UCSD-AML1 (cell line): ENCODE results near the gene PAPLN.

Experiments used
- DNase-seq: peaks from one replicate; lab custom pipeline; 2025; ENCODE audit not compliant: unreplicated experiment; lab: John Stamatoyannopoulos, UW

The PAPLN gene

DNA sequence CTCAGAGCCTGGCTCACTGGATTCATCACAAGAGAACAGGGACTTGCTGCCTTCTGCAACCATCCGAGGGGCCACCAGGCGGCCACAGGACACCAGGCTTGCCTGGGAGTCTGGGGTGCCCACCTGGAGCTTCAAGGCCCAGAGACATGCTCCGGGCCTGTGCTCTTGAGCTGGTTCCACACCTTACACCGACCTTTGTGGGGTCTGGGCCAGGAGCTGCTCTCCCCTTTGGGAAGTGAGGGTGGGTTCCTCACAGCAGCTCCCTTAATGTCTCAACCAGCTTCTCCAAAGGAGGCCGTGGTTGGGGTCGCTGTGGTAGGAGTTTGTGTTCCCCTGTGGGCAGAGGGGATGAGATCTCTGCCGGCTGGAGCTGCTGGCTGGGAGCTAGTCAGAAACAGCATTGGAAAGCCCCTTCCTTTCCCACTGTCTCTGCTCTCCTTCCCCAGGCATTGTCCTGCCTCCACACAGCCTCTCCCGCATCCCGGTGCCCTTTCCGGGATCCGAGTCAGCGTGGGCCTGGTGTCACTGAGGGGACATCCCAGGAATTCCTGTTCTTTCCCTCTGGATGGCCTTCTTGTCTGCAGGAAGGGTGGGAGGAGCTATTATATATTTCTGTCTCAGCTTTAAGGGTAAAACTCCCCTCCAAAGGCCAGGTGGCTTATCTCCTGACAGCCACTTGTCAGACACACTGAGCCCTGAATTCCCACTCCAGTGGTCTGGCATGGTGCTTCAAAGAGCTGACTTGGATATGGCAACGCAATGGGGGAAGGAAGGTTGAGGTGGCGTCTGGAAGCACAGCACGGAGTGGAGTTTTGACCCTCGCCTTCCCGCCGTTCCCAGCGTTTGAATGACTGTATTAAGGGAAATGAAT is 5.1 kb upstream of the PAPLN start:
- DNase-seq = peak; percentile 43

DNA sequence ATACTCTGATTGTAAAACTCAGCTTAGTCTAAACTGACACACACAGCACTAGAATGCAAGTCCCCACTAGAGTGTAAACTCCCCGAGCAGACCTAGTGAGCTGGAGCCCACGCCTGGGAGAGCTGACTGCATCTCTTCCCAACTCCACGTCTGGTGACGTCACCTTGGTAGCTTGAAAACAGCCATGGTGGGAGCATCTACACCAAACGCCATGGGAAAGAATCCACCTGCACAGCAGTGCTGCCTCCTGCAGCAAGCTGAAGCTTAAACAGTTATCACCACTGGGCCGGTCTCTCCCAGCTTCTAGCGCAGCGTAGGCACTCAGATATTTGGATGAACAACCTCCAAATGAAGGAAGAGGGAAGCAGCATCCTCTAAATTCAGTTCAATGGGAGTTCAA is 4.3 kb upstream of the PAPLN start:
- no peak for DNase-seq

DNA sequence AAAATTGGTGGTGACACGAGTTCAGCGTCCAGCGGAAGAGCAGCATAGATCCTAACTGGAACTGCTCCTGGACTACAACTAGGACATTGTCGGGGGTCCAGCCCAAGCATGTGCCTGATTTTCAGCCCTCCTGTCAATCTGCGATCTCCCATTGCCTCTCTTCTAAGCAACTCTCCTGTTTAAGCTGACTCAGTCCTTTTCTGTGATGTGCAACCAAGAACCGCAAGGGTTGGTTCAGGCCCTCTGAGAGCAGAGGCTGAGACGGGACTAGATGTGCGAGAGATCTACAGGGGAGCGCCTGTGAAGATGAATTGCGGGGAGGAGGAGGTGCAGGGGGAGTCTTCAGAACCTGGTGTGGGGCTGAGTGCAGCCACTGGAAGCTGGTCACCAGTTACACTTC is 3.7 kb upstream of the PAPLN start:
- no peak for DNase-seq

GRCh38 chr14:73234029-73234428 is 3.3 kb upstream of the PAPLN start:
- no peak for DNase-seq

GRCh38 chr14:73234586-73235394 is 2.5 kb upstream of the PAPLN start:
- no peak for DNase-seq

DNA sequence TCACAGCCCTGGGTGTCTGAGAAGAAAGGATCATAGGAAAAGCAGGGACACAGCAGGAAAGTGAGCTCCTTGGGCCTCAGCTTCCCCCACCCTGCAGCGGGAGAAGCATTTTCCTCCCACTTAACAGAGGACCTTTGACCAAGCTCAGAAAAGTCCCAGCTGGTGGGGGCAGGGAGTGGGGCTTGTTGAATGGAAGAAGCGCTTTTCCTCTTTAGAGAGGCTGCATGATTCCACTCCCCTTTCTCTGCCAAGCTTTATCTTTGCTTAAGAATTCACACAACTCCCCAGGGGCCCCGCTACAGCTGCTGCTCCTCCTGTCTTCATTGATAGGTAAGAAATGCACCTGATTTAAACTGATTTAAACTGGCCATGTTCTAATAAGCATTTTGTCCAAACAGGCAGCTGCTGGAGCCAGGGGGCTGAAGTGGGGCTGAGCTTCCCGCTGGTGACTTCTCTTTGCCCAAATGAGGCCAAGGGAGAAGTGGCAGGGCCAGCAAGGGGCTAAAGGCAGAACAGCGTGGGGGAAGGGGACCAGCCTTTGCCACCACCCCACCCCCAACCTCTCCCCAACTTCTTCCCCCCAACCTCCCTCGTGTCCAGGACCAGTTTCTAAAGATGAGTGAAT is 1.7 kb upstream of the PAPLN start:
- DNase-seq = no peak

DNA sequence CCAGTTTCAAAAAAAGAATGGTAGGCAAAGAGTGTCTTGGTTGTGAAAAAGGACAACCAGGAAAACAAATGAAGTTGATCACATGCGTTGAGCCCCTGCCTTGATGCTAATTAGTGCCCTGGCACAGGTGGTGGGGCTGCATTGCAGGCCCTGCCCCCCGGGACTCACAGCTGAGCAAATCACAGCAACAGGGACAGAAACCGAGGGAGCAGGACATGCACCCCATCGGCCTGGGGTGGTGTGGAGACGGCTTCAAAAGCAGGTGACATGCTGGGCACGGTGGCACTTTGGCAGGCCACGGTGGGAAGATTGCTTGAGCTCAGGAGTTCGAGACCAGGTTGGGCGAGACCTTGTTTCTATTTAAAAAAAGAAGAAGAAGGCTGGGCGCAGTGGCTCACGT is 1.1 kb upstream of the PAPLN start:
- DNase-seq = no peak

GRCh38 chr14:73236752-73237218 is 521 bp upstream of the PAPLN start:
- DNase-seq = no peak

GRCh38 chr14:73237786-73238423 is 599 bp downstream of the PAPLN start:
- no peak for DNase-seq

DNA sequence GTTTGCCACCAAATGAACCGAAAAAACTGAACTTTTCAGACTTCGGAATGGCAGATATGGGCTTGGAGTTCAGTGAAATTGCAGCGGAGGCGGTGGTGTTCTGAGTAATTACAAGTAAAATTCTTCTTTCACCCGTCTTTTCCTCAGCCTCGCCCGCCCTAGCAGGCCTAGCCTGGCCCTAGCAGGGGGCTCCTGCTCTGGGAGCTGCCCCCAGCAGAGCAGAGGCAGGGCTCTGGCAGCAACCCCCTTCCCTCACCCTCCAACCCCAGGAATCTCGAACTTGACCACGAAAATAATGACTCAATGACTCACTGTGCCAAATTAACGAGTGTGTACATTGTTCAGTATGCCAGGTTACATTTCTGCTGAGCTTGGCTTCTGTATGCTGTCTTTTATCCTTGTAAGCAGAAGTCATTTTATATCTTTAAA is 1.1 kb downstream of the PAPLN start:
- no peak for DNase-seq

DNA sequence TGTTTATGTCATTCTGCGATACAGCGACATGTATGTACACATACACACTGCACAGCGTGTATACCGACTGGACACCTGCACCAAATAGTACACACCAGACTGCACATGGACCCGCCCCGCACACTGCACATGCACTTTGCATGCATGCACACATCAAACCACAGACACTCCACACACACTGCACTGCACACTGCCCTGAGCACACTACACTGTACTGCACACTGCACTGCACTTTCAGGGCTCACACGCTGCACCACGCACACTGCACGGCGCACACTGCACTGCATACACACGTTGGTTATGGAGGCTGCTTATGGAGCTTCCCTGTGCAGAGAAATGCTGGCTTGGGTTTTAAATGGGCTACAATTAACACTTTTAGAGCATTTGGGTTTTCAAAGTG is 1.6 kb downstream of the PAPLN start:
- no peak for DNase-seq

- no peak for DNase-seq
Measured at GRCh38 chr14:73239393-73240241, 2.3 kb downstream of the PAPLN start.

GRCh38 chr14:73240816-73241480 is 3.6 kb downstream of the PAPLN start:
- peak; percentile 35 for DNase-seq

DNA sequence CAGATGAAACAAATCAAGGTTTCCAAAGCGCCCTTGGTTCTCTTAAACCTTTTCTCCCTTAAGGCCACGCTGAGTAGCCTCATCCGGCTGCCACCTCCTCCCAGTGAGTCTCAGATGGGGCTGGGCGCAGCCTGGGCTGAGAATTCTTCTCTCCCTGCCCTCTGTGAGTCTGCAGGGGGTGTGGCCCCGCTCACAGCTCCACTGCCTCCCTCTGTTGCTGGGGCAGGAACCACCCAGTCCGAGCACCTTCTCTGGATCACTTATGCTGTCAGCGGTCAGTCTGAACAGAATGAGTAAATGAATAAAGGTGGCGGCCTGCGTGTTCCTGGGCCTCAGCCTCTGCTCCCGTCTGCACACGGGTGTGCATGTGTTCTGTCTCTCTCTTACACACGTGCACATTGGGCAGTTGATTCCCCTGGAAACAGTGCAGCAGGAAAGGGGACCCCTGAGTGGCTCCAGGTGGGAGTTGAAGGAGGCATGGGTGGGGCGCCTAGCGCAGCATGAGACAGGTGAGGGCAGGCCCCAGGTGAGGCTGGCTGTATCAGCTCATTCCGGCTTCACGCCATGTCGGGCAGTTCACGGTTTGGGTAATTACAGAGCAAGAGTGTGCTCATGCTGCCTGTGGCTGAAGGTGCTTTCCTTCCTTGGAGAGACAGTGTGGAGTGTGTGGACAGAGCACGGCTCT is 4.3 kb downstream of the PAPLN start:
- DNase-seq = no peak

- DNase-seq = no peak
Measured at GRCh38 chr14:73242357-73242901, 5.1 kb downstream of the PAPLN start.

DNA sequence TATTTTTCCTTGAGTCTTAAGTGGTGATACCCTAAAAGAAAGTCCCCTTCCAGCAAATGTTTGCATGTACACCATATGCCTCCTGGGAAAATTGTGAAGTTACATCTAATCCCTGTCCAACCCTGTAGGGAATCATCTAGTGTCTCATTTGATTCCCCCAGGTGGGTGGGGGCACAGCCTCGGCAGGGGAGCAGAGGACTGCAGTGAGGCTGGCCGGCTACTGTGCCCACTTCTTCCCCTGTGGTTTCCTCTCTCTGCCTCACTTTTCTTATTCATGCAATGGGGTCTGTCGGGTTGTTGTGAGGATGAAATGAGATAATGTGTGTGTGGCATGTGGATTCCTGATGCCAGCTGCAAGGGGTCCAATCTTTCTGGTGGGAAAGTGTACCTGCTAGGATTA is 6.0 kb downstream of the PAPLN start:
- no peak for DNase-seq

GRCh38 chr14:73243748-73244147 is 6.4 kb downstream of the PAPLN start:
- DNase-seq = no peak

DNA sequence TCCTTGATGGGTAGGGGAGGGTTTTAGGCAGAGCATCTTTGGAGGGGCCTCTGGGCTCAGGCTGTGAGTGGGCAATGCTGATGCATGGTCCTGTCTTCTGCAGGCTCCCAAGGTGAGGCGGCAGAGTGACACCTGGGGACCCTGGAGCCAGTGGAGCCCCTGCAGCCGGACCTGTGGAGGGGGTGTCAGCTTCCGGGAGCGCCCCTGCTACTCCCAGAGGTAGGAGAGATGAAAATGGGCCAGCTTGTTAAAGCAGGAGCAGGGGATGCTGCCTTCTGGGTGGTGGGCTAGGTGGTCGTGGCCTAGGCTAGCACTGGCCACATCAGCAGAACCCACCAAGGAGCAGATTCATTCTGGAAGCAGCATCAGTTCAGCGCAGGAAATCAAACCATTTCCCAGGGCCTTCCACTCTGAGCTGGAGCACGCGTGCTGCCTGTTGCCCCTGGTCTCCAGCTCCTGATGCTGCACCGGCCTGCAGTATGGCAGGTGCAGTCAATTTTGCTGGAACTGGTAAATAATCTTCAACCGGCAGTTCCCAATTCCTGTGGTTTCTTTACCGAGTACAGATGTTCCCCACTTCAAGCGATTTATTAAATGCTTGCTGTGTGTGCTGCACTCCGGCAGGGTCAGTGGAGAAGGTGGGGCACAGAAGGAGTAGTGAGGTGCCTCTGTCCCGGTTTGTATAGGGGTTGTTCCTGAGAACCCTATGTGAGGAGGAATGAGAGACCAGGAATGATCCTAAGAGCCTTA is 7.4 kb downstream of the PAPLN start:
- DNase-seq = no peak
